Esophagus squamous epithelium (tissue), 4 donors: ENCODE results near the gene BFAR.

Source experiments
- POLR2A ChIP-seq, 4 donors: fragments of 450-650 bp; IDR thresholded peaks; one replicate each; pipeline ENCODE4 v1.6.1; 2017; ENCODE audit warnings: antibody characterized with exemption in 4 of 4, mild to moderate bottlenecking in 4 of 4, moderate library complexity in 3 of 4
- TF ChIP-seq, protein P1 (sequence below), 6 experiments: fragments of 450-650 bp in 4 of 6; fragments of 200-600 bp in 2 of 6; sonication (generic) in 2 of 6; IDR thresholded peaks; one replicate each; pipeline ENCODE4 v1.5.1; 2016 to 2019; ENCODE audit warnings: antibody characterized with exemption in 6 of 6, mild to moderate bottlenecking in 4 of 6, moderate library complexity in 4 of 6

DNA sequence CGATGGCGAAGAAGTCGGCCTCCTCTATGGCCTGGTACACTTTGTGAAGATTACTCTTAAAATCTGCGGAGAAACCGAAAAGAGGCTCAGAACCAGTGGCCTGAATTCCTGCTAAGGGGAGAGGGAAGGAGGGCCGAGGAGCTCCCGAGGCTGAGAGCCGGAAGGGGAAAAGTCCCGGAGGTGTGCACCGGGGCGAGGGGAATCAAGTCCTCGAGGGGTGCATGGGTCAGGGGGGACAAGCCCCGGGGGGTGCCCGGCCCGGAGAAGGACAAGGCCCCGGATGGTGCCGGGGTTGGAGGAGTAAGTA is 3.2 kb upstream of the BFAR start:
- no peak for TF ChIP-seq POLR2A (IDR thresholded peaks at IDR 0.05)
- TF ChIP-seq, protein P1, sequence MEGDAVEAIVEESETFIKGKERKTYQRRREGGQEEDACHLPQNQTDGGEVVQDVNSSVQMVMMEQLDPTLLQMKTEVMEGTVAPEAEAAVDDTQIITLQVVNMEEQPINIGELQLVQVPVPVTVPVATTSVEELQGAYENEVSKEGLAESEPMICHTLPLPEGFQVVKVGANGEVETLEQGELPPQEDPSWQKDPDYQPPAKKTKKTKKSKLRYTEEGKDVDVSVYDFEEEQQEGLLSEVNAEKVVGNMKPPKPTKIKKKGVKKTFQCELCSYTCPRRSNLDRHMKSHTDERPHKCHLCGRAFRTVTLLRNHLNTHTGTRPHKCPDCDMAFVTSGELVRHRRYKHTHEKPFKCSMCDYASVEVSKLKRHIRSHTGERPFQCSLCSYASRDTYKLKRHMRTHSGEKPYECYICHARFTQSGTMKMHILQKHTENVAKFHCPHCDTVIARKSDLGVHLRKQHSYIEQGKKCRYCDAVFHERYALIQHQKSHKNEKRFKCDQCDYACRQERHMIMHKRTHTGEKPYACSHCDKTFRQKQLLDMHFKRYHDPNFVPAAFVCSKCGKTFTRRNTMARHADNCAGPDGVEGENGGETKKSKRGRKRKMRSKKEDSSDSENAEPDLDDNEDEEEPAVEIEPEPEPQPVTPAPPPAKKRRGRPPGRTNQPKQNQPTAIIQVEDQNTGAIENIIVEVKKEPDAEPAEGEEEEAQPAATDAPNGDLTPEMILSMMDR (IDR thresholded peaks at IDR 0.05) = no peak
